OCI-LY7 (cell line): ENCODE measurements around the gene MRPL48. TPM values are rescaled to one million over a fixed set of nuclear protein-coding genes. Genes with fewer than 3 reads are reported as not detected.

ENCODE experiments used
- BruUV-seq: library from RNA; stranded (reverse); fragments of 400-500 nt; replicated peaks from 2 replicates; lab custom pipeline; 2021; lab: Mats Ljungman, UMichigan
- CTCF ChIA-PET: fragments of 300-600 bp; sonication (Branson Sonifier 250); formaldehyde crosslinking; loops from one replicate; lab custom pipeline; 2022; ENCODE audit warnings: antibody characterized with exemption; ENCODE audit not compliant: unreplicated experiment; lab: Charles Lee
- POLR2A ChIA-PET: fragments of 300-600 bp; sonication (Branson Sonifier 250); formaldehyde crosslinking; loops from one replicate; lab custom pipeline; 2022; ENCODE audit warnings: antibody characterized with exemption; lab: Charles Lee
- DNase-seq: peaks from one replicate; pipeline ENCODE4 v3.0.0-alpha.2; 2015; ENCODE audit warnings: low spot score
- H2AFZ ChIP-seq: fragments of 200-600 bp; sonication (generic), shearing (Covaris generic); 2 replicates; pipeline ENCODE4 v1.6.1; 2014; ENCODE audit warnings: mild to moderate bottlenecking, antibody characterized with exemption, low read length, moderate library complexity
- H3K27ac ChIP-seq: fragments of 200-600 bp; sonication (generic); 2 replicates; pipeline ENCODE4 v1.5.1; 2014; ENCODE audit warnings: mixed run types, low read depth, mild to moderate bottlenecking, moderate library complexity, low read length, inconsistent platforms; ENCODE audit not compliant: poor library complexity, severe bottlenecking
- H3K36me3 ChIP-seq: fragments of 200-600 bp; sonication (generic); 2 replicates; pipeline ENCODE4 v1.6.1; 2014; ENCODE audit warnings: mild to moderate bottlenecking, antibody characterized with exemption, low read length, moderate library complexity, mixed read lengths; ENCODE audit not compliant: insufficient read depth
- H3K4me1 ChIP-seq: fragments of 200-600 bp; sonication (generic); 2 replicates; pipeline ENCODE4 v1.5.1; 2014; ENCODE audit warnings: mild to moderate bottlenecking, low read length; ENCODE audit not compliant: insufficient read depth, poor library complexity, severe bottlenecking
- H3K4me2 ChIP-seq: fragments of 200-600 bp; sonication (generic); 2 replicates; pipeline ENCODE4 v1.6.1; 2014; ENCODE audit warnings: mild to moderate bottlenecking, low read length
- H3K4me3 ChIP-seq: fragments of 200-600 bp; sonication (generic); 2 replicates; pipeline ENCODE4 v1.5.1; 2014; ENCODE audit warnings: mild to moderate bottlenecking, low read depth, low read length; ENCODE audit not compliant: poor library complexity, severe bottlenecking
- H3K79me2 ChIP-seq: fragments of 200-600 bp; sonication (generic); 2 replicates; pipeline ENCODE4 v1.6.1; 2016; ENCODE audit warnings: low read depth, mild to moderate bottlenecking, low read length, moderate library complexity, mixed read lengths; ENCODE audit not compliant: insufficient read depth
- H3K9me2 ChIP-seq: fragments of 200-600 bp; sonication (generic); 2 replicates; pipeline ENCODE4 v1.6.1; 2016; ENCODE audit warnings: mild to moderate bottlenecking, low read length, mixed read lengths; ENCODE audit not compliant: insufficient read depth
- H3K9me3 ChIP-seq: fragments of 200-600 bp; sonication (generic); 2 replicates; pipeline ENCODE4 v1.6.1; 2014; ENCODE audit warnings: mild to moderate bottlenecking, mixed run types, low read length, mixed read lengths
- H4K20me1 ChIP-seq: fragments of 200-600 bp; sonication (generic); 2 replicates; pipeline ENCODE4 v1.6.1; 2014; ENCODE audit warnings: mild to moderate bottlenecking, antibody characterized with exemption, low read length, moderate library complexity, mixed read lengths; ENCODE audit not compliant: insufficient read depth
- CTCF ChIP-seq: fragments of 200-600 bp; sonication (generic); conservative IDR thresholded peaks from 2 replicates; pipeline ENCODE4 v1.5.1; 2014; ENCODE audit warnings: mild to moderate bottlenecking, antibody characterized with exemption, low read length, moderate library complexity, mixed read lengths
- EZH2phosphoT487 ChIP-seq: fragments of 200-600 bp; sonication (generic); IDR thresholded peaks from 2 replicates; pipeline ENCODE4 v1.6.1; 2018; ENCODE audit warnings: low read depth, borderline replicate concordance, mild to moderate bottlenecking, mixed run types, antibody characterized with exemption, low read length, moderate library complexity, mixed read lengths
- intact Hi-C: fragments of 100-400 bp; cut with micrococcal nuclease; formaldehyde crosslinking; loops from one replicate; pipeline ENCODE4 v1.10.0; 2022; ENCODE audit not compliant: unreplicated experiment
- total RNA-seq, 2 experiments: library from RNA; depleted of rRNA in 1 of 2; stranded (reverse); fragments of >200 nt in 1 of 2; shearing (Covaris generic) in 1 of 2; gene quantifications; 2 replicates each; pipeline ENCODE4 v1.2.3, GENCODE V29; 2014 to 2022

The MRPL48 gene
- total RNA-seq, 2 experiments from 2014 or later = 63.9 to 167 TPM

DNA sequence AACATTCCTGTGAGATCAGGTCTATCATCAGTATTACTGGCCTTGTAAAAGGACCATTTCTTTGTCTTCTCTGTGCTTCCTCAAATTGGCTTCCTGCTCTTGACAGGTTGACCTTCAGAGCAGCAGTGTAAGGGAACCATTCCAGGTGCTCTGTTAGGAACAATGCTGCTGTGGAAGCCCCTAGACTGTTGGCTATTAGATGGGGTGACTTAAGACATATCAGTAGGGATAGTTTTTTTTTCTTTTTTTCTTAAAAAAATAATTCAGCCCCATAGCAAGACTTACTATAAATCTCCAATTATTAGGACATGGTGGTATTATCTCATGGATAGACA is 51.4 kb downstream of the MRPL48 start:
- TF ChIP-seq CTCF (no peak), EZH2phosphoT487 (no peak)
- BruUV-seq = TSS peak; percentile 20
- H3K4me2 ChIP-seq = no peak overlapping the region
- intact Hi-C loops = no loop called here
- no peaks in the 10 kb centered on the region for H3K79me2 ChIP-seq
- CTCF ChIA-PET = no interaction called here
- no peak overlapping the region for H2AFZ ChIP-seq
- POLR2A ChIA-PET = no interaction called here
- no peaks in the 10 kb centered on the region for H3K4me1 ChIP-seq
- DNase-seq = peak; percentile 5
- 0 out of 2 replicates have a peak, but pooled peaks cover 6% of the 10 kb centered on the region for H3K9me3 ChIP-seq
- H3K4me3 ChIP-seq = no peak overlapping the region
- H3K27ac ChIP-seq = no peak overlapping the region
- H4K20me1 ChIP-seq = no peaks in the 10 kb centered on the region
- no peaks in the 10 kb centered on the region for H3K9me2 ChIP-seq
- H3K36me3 ChIP-seq = peaks cover 37% of the 10 kb centered on the region

DNA sequence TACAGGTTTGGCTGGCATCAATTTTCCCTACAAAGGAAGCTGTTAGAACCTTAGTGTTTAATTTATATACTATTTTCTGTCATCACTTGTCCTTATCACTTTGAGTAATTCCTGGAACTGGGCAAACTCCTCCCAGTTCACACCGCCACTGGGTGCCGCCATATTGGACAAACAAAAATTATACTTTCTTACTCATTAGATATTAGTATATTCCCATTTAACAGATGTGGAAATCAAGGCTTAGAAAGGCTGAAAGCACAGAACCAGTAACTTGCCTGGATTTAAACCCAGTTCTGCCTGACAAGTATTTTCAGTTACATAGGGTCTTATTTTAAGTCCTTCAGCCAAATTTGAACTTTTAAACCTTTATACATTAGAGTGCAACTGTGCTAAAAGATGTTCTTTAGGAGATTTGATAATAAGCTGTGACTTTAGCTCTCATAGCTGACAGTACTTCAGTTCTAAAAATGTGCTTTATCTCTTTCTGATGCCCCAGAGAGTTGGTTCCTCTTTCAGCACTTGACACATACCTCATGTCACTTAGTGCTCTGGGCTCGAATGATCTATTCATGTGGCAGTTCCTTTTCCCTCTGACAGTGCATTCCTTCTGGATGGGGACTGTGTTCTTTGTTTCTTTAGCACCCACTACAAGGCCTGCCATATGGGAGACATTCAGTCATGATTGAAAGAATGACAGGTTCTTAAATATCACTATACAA is 63.5 kb downstream of the MRPL48 start:
- Histone ChIP-seq H4K20me1 (no peaks in the 10 kb centered on the region), H3K79me2 (no peaks in the 10 kb centered on the region), H3K4me1 (no peaks in the 10 kb centered on the region), H3K27ac (no peak overlapping the region), H3K4me3 (no peak overlapping the region), H3K9me3 (no peaks in the 10 kb centered on the region), H2AFZ (no peak overlapping the region), H3K9me2 (no peaks in the 10 kb centered on the region), H3K36me3 (peaks cover 59% of the 10 kb centered on the region), H3K4me2 (no peak overlapping the region)
- no peak for DNase-seq
- POLR2A ChIA-PET = no interaction called here
- intact Hi-C loops = no loop called here
- CTCF ChIA-PET = no interaction called here
- BruUV-seq = no TSS peak
- no peak for TF ChIP-seq EZH2phosphoT487
- no peak for TF ChIP-seq CTCF

DNA sequence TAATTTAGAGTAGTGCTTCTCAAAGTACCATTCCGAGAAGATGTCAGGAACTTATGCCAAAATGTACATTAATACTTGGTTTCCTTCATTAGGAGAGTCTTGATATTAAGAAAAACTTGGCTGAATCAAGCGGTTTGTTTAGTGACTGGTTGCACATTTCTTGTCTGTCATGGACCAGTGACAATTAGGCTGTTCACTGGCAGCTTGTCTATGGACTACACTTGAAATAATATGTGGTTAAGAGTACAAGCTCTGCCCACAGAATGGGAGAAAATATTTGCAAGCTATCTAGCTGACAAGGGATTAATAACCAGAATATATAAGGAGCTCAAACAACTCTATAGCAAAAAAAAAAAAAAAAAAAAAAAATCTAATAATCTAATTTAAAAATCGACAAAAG is 64.4 kb downstream of the MRPL48 start:
- Histone ChIP-seq H3K4me2 (no peak overlapping the region), H3K4me3 (no peak overlapping the region), H3K9me2 (no peaks in the 10 kb centered on the region), H2AFZ (no peak overlapping the region), H3K27ac (no peak overlapping the region), H3K4me1 (no peaks in the 10 kb centered on the region), H3K36me3 (peaks cover 59% of the 10 kb centered on the region), H3K79me2 (no peaks in the 10 kb centered on the region), H4K20me1 (no peaks in the 10 kb centered on the region), H3K9me3 (no peaks in the 10 kb centered on the region)
- TF ChIP-seq EZH2phosphoT487 = no peak
- TF ChIP-seq CTCF = no peak
- no peak for DNase-seq
- CTCF ChIA-PET = no interaction called here
- intact Hi-C loops = no loop called here
- POLR2A ChIA-PET = interaction anchor here (0.6 to 0.8 kb wide), 7 partner anchors 9 to 1576 kb away, joined by 3 to 10 read pairs (median 3); partner anchors contain the start of gene UCP2
- no TSS peak for BruUV-seq
